Endothelial cell of umbilical vein (primary cell): ENCODE data around the gene KIAA1217.

ENCODE experiments used
- EZH2 ChIP-seq: IDR thresholded peaks from 2 replicates; pipeline ENCODE4 v1.6.1; 2012; ENCODE audit warnings: borderline replicate concordance, low read depth, mild to moderate bottlenecking, moderate library complexity, low read length, inconsistent platforms; ENCODE audit not compliant: severe bottlenecking
- FOS ChIP-seq: IDR thresholded peaks from 2 replicates; pipeline ENCODE4 v1.6.1; 2011; ENCODE audit warnings: mild to moderate bottlenecking, low read length, moderate library complexity, borderline replicate concordance; ENCODE audit not compliant: insufficient read depth
- GATA2 ChIP-seq: IDR thresholded peaks from 2 replicates; pipeline ENCODE4 v1.7.0; 2011; ENCODE audit warnings: low read depth, mild to moderate bottlenecking, moderate library complexity, mixed read lengths, low read length; ENCODE audit not compliant: insufficient read length, insufficient read depth
- JUN ChIP-seq: IDR thresholded peaks from 2 replicates; pipeline ENCODE4 v1.6.1; 2011; ENCODE audit warnings: borderline replicate concordance, low read depth; ENCODE audit not compliant: insufficient read length, insufficient read depth
- MAX ChIP-seq: IDR thresholded peaks from 2 replicates; pipeline ENCODE4 v1.6.1; 2011; ENCODE audit not compliant: insufficient read depth, insufficient read length
- MYC ChIP-seq: IDR thresholded peaks from one replicate; pipeline ENCODE4 v1.6.1; 2011; ENCODE audit warnings: mild to moderate bottlenecking, low read depth, low read length
- POLR2A ChIP-seq: IDR thresholded peaks from 2 replicates; pipeline ENCODE4 v1.6.1; 2012; ENCODE audit warnings: low read depth, mild to moderate bottlenecking, control low read depth, low read length
- POLR2AphosphoS5 ChIP-seq: IDR thresholded peaks from 2 replicates; pipeline ENCODE4 v1.6.1; 2012; ENCODE audit warnings: low read depth, mild to moderate bottlenecking, control low read depth, low read length, moderate library complexity; ENCODE audit not compliant: insufficient read depth
- TF ChIP-seq, protein P1 (sequence below), 2 donors: IDR thresholded peaks; 1 replicate in 1 of 2; 2 replicates in 1 of 2; pipeline ENCODE4 v1.5.1; 2011; ENCODE audit warnings: low read length in 2 of 2, mild to moderate bottlenecking in 2 of 2, moderate library complexity in 2 of 2, control low read depth in 1 of 2, inconsistent platforms in 1 of 2, low read depth in 1 of 2; ENCODE audit not compliant: insufficient read depth in 1 of 2; ENCODE audit errors: extremely low read depth in 1 of 2

DNA sequence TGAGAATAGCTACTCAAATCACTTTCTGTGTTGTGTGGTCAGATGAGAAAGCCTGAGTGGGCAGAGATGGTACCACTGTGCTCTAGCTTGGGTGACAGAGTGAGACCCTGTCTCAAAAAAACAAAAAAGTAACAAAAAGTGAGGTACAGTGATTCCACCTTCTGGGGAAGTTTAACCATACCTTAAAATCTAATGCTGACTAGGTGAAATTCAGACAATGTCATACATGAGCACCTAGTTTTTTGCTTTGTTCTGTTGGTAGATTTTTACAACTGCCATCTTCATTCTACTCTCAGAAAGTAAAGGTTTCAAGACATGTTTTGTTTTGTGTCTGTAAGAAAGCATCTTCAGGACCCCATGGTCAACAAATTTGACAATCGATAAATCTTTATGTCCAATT lies 370.5 kb downstream of the KIAA1217 start:
- TF ChIP-seq, protein P1, sequence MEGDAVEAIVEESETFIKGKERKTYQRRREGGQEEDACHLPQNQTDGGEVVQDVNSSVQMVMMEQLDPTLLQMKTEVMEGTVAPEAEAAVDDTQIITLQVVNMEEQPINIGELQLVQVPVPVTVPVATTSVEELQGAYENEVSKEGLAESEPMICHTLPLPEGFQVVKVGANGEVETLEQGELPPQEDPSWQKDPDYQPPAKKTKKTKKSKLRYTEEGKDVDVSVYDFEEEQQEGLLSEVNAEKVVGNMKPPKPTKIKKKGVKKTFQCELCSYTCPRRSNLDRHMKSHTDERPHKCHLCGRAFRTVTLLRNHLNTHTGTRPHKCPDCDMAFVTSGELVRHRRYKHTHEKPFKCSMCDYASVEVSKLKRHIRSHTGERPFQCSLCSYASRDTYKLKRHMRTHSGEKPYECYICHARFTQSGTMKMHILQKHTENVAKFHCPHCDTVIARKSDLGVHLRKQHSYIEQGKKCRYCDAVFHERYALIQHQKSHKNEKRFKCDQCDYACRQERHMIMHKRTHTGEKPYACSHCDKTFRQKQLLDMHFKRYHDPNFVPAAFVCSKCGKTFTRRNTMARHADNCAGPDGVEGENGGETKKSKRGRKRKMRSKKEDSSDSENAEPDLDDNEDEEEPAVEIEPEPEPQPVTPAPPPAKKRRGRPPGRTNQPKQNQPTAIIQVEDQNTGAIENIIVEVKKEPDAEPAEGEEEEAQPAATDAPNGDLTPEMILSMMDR (IDR thresholded peaks at IDR 0.05; ENCODE audit: extremely low read depth in 1 of 2, insufficient read depth in 1 of 2, low read depth in 1 of 2, low read length in 2 of 2), result no peak
- TF ChIP-seq POLR2A, result no peak
- no peak for TF ChIP-seq MAX
- no peak for TF ChIP-seq POLR2AphosphoS5
- no peak for TF ChIP-seq FOS
- TF ChIP-seq JUN, result no peak
- no peak for TF ChIP-seq EZH2
- no peak for TF ChIP-seq GATA2
- TF ChIP-seq MYC, result no peak
